ENCODE data around the gene TLCD2.
"Not testable (repeated sequence)": the region's sequence is repeated elsewhere in the genome, so short reads cannot be mapped to it uniquely, and the experiment has no call there.

Gene TLCD2

GRCh38 chr17:1716076-1716911 is 6.1 kb upstream of the TLCD2 start:
- DNase-seq (ENCODE audit: low spot score): peak; percentile 100

- DNase-seq (ENCODE audit: low spot score): no peak
Observed at GRCh38 chr17:1715803-1716075, 5.6 kb upstream of the TLCD2 start.

DNA sequence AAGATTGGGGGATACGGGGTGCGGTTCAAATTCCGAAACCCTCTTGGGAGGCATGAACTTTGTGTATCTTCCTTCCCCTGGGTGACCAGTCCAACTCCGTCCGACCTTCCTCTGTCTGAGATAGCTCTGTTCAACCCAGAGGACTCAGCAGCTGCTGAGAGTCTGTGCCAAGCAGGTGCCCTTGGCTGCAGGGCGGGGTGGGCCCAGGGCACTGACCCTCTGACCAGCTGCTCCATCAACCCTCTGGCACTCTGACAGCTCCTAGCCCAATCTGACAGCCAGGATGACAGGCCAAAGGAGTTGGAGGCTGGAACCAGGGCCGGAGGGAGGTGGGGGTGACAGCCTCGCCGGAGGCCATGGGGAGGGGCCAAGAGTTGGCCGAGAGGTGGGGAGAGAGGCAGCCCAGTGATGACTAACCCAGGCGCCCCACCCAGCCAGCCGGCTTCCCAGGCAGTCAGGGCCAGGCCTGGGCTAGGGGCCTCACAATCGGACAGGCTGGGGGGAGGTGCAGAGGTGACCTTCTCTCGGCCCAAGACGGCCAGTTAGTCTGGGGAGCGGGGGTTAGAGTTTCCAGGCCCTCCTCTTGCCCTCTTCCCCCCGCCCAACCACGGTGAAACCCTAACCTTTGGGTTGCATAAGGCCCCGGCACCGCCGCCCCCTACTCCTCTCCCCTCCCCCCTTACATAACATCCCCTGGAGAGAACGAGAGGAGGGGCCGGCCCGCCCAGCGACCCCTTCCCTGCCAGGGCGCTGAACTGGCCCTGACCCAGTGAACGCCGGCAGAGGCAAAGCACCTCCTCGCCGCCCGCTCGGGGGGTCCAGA is 5.0 kb upstream of the TLCD2 start:
- DNase-seq (ENCODE audit: low spot score): no peak

DNA sequence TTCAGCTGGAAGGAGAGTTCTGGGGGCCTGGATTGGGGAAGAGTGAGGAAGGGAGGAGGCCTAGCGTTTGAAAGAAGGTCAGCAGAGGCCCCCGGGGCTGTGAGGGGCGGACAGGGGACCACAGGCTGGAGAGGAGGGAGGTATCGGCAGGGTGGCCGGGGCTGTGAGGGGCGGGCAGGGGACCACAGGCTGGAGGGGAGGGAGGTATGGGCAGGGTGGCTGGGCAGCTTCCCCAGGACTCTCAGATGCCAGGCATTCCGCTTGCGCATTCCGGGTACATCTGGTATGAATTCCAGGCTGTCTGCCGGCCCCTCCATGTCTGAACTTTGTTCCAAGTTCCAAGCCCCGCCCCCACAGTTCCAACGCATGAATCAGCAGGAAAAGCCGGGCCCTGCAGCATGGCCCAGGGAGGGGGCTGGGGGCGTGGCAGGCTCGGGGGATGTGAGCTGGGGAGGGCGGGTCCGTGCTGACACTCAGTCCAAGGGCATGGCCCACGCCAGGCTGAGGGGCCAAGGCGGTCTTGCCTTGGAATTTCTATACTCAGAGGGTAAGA is 4.3 kb upstream of the TLCD2 start:
- peak; percentile 78 for DNase-seq (ENCODE audit: low spot score)

DNA sequence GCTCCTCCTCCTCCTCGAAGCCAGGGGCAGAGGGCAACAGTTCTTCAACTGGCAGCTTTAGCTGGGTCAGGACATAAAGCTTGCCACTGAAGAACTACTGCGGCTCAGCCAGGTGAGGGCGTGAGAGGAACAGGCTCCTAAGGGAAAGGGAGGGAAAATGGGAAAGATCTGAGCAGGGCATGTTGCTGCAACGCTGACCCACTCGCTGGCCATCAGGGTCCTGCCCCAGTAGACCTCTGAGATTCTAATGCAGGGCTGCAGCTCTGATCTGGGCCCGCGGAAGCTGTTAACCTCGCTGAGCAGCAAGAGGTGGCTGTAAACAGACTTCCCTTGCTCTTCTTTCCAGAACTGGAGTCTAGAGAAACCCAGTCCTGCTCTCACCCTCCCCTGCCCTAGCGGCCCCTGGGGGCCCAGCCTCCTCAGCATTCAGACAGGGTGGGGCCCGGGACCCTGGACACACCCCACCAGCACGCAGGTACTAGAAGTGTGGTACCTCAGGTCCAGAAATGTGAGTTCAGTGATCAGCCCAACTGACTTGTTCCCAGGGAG is 3.8 kb upstream of the TLCD2 start:
- DNase-seq (ENCODE audit: low spot score): no peak

GRCh38 chr17:1713160-1713877 is 3.1 kb upstream of the TLCD2 start:
- no peak for DNase-seq (ENCODE audit: low spot score)

DNA sequence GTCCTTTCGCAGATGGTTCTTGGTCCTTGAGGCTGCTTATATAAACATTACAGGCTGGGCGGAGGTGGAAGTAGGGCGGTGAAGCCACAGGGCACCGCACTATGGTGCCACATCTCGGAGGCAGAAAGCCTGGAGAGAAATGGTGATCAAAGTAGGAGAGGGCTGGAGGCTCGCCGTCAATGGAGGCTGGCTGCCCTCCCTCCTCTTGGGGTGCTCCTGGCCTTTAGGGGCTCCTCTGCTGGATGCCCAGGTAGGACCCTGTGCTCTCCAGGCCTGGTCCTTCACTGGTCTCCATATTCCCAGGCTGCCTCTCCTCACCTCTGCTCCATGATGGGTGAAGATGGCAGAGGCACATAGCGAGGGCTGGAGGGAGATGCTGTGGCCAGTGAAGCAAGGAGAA is 2.1 kb upstream of the TLCD2 start:
- DNase-seq (ENCODE audit: low spot score): no peak

DNA sequence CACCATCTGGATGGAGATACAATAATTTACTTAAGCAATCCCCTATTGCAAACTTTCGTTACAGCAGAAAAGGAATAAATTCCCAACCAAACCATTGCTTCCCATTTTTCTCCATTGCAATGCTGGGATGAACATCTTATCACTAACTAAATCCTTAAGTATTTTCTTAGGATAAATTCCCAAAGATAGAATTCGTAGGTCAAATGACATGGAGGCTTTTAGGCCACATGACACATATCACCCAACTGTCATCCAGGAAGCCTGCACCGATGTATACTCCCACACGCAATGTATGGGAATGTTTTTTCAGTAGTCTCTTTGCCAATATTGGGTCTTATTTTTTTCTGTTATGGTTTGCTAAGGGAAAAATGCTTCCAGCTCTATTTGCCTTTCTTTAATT is 1.6 kb upstream of the TLCD2 start:
- DNase-seq (ENCODE audit: low spot score): no peak

DNA sequence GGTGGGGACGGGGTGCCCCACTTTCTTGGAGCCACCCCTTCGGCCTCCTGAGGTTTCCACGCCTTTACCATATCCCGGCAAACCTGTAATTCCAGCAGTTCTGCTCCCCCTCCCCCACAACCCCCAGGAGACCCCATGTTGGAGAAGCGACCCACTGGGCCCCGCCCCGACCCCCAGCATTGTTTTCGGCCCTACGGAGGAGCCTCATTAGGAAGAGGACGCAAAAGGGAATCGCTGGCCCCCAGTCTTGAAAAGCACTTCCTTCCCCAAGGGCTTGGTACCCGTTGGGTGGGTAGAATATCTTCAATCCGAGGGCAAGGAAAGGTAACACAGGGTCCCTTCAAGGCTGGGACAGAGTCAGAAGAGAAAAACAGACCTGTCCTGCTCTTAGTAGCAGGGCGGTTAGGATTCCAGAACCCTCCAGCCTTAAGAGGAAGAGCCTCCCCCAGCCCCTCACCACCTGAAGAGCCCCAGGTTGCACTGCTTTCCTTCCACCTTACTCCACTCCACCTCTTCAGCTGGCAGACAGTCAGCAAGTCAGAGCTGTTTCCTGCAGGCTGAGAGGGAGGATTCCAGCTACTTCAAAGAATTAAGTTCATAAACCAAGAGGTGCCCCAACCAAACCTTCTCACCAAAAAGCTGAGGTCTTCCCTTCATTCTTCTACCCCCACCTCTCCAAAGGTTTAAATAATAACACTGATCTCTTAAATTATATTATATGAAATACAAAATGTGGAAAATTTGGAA is 803 bp upstream of the TLCD2 start:
- no peak for DNase-seq (ENCODE audit: low spot score)

- DNase-seq (ENCODE audit: low spot score): no peak
Observed at GRCh38 chr17:1709403-1709951, 700 bp downstream of the TLCD2 start.

GRCh38 chr17:1708791-1709346 is 1.3 kb downstream of the TLCD2 start:
- DNase-seq (ENCODE audit: low spot score): not testable (repeated sequence)

- no peak for DNase-seq (ENCODE audit: low spot score)
Observed at GRCh38 chr17:1707107-1707506, 3.1 kb downstream of the TLCD2 start.

- DNase-seq (ENCODE audit: low spot score): no peak
Observed at GRCh38 chr17:1705004-1705403, 5.2 kb downstream of the TLCD2 start.

DNA sequence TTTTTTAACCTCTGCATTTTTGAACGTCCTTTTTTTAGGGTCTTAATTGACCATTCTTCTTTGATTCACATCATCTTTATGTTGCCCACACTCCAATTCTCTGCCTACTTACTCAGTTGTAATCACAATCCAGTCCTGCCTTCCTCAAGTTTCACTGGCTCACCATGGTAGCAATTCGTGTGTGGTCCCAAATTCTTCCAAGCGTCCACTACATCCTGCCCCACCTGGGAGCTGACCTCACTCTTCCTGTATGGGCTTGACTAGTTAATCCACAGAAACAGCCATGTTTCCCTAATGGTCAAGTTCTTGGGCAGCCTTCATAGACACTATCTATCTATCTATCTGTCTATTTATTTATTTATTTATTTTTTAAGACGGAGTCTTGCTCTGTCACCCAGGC is 7.1 kb downstream of the TLCD2 start:
- DNase-seq (ENCODE audit: low spot score): no peak

DNA sequence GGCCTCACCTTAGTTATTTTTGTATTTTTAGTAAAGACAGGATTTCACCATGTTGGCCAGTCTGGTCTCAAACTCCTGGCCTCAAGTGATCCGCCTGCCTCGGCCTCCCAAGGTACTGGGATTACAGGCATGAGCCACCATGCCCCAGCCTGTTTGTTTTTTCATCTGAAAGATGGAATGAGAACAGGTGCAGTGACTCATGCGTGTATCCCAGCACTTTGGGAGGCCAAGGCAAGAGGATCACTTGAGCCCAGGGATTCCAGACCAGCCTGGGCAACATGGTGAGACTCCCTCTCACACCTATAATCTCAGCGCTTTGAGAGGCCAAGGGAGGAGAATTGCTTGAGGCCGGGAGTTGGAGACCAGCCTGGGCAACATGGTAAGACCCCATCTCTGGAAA is 10.3 kb downstream of the TLCD2 start:
- not testable (repeated sequence) for DNase-seq (ENCODE audit: low spot score)

DNA sequence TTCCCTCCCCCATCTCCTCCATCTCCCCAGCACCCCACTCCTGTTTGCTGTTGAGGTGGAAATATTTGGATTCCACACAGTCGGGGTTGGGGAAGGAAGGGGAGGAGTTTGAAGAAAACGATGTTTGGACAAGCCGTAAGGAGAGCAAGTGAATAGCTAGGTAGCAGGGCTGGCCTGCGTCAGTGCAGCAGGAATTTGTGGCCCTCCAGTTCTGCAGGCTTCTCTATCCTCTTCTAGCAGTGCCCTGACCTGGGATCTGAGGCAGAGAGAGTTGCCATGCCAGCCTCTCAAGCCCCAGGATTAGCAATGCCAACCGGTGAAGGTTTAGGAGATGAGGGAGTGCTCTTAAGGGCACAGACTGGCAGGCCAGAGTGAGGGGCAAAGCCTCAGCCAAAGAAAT is 12.5 kb downstream of the TLCD2 start:
- no peak for DNase-seq (ENCODE audit: low spot score)

DNA sequence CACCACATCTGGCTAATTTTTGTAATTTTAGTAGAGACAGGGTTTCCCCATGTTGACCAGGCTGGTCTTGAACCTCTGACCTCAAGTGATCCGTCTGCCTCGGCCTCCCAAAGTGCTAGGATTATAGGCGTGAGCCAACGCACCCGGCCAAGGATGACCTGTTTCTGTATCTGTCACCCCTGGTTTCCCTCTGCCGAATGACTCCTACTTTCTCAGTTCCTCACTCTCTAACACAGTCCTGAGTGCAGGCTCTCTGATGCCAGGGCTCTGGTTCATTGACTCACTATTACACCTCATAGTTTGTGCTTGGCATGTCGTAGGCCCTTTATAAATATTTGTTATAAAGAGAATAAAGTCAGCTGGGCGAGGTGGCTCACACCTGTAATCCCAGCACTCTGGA is 14.8 kb downstream of the TLCD2 start:
- no peak for DNase-seq (ENCODE audit: low spot score)

GRCh38 chr17:1693339-1693738 is 16.8 kb downstream of the TLCD2 start:
- no peak for DNase-seq (ENCODE audit: low spot score)

- DNase-seq (ENCODE audit: low spot score): no peak
Observed at GRCh38 chr17:1690544-1691221, 19.5 kb downstream of the TLCD2 start.

GRCh38 chr17:1688405-1688804 is 21.8 kb downstream of the TLCD2 start:
- DNase-seq (ENCODE audit: low spot score): not testable (repeated sequence)
